Adrenal gland (tissue), 12 donors: ENCODE data around the gene AGBL4. TPM values are rescaled to one million over a fixed set of nuclear protein-coding genes. Genes with fewer than 3 reads are reported as not detected.
A peak's percentile ranks its signal among the peaks of the same experiment; 100 is the strongest.

Experiments used
- DNase-seq, 7 donors: peaks; one replicate each; pipeline ENCODE4 v3.0.0-alpha.2; 2019 to 2020
- H3K27ac ChIP-seq, 5 donors: fragments of 200-600 bp; sonication (generic) in 4 of 5; 1 replicate in 3 of 5; 2 replicates in 2 of 5; pipeline versions ENCODE4 v1.5.1 to v1.8.0; 2016 to 2020; ENCODE audit warnings: mild to moderate bottlenecking in 1 of 5
- H3K27me3 ChIP-seq: fragments of 200-600 bp; 2 replicates; pipeline ENCODE4 v1.8.0; 2021
- H3K36me3 ChIP-seq, 2 donors: fragments of 200-600 bp; replicated peaks in 1 of 2; 1 replicate in 1 of 2; 2 replicates in 1 of 2; pipeline versions ENCODE4 v1.5.1 to v1.8.0; 2018 to 2022
- H3K4me1 ChIP-seq, 2 donors: fragments of 200-600 bp; replicated peaks in 1 of 2; 1 replicate in 1 of 2; 2 replicates in 1 of 2; pipeline versions ENCODE4 v1.5.1 to v1.8.0; 2018 to 2021
- H3K4me3 ChIP-seq, 4 donors: fragments of 200-600 bp; sonication (generic) in 3 of 4; one replicate each; pipeline ENCODE4 v1.5.1; 2016 to 2018
- H3K9me3 ChIP-seq, 3 donors: fragments of 200-600 bp; sonication (generic) in 1 of 3; replicated peaks in 1 of 3; 1 replicate in 2 of 3; 2 replicates in 1 of 3; pipeline versions ENCODE4 v1.5.1 to v1.8.0; 2016 to 2021
- POLR2A ChIP-seq, 2 donors: fragments of 450-650 bp; IDR thresholded peaks; one replicate each; pipeline ENCODE4 v1.6.1; 2017; ENCODE audit warnings: antibody characterized with exemption in 2 of 2, mild to moderate bottlenecking in 2 of 2, moderate library complexity in 1 of 2
- WGBS, 4 donors: extraction: QIAGEN DNeasy Blood & Tissue Kit in 2 of 4; methylation state at CpG; one replicate each; pipeline versions ENCODE4 v1.1.5 to v1.1.7; 2013 to 2017; 5-methylcytosine and 5-hydroxymethylcytosine counted together
- intact Hi-C, 2 donors: fragments of 100-400 bp; cut with DNase I; formaldehyde crosslinking; loops; one replicate each; pipeline versions ENCODE4 v1.14.1 to v1.15.0; 2022 to 2023
- polyA plus RNA-seq, 3 donors: library from polyadenylated mRNA; stranded (reverse); fragments of 200-250 nt in 2 of 3; fragments of 350-450 nt in 1 of 3; fragmentation: Illumina TruSeq in 1 of 3; extraction: RNeasy Lipid Tissue Mini Kit (QIAGEN cat#74804) in 1 of 3; gene quantifications; one replicate each; pipeline ENCODE4 v1.2.3, GENCODE V29; 2013 to 2014
- total RNA-seq, 9 donors: library from RNA; depleted of rRNA in 4 of 9; stranded (reverse); fragments of >200 nt in 4 of 9; fragments of 120-200 nt in 1 of 9; fragmentation: NEBNext Ultra II Directional in 1 of 9; extraction: Animal tissue kit (Norgen Biotek cat#: 25700) in 1 of 9; gene quantifications; one replicate each; pipeline versions ENCODE4 v1.1.0 to v1.2.4, GENCODE V29; 2013 to 2023
- TF ChIP-seq, protein P1 (sequence below), 6 experiments: fragments of 450-650 bp in 4 of 6; fragments of 200-600 bp in 2 of 6; sonication (generic) in 1 of 6; IDR thresholded peaks; 1 replicate in 5 of 6; 2 replicates in 1 of 6; pipeline versions ENCODE4 v1.5.1 to v1.8.0; 2016 to 2021; ENCODE audit warnings: antibody characterized with exemption in 6 of 6, mild to moderate bottlenecking in 2 of 6, moderate library complexity in 1 of 6
- donor health status: healthy with polysubstance abuse.
- donor health status: Bipolar disorder and iron deficiency.
- donor health status: DM: yes; HTN: yes; CAD: no.
- donor health status: DM: no; HTN: no; CAD: no.
- donor health status: DM: no; HTN: no; CAD: no.
- donor health status: DM: yes; HTN: yes; CAD: no.

Gene AGBL4
- total and polyA plus RNA-seq, 12 donors: 0.10 to 1.9 (median 0.80) TPM; not detected in 2

DNA sequence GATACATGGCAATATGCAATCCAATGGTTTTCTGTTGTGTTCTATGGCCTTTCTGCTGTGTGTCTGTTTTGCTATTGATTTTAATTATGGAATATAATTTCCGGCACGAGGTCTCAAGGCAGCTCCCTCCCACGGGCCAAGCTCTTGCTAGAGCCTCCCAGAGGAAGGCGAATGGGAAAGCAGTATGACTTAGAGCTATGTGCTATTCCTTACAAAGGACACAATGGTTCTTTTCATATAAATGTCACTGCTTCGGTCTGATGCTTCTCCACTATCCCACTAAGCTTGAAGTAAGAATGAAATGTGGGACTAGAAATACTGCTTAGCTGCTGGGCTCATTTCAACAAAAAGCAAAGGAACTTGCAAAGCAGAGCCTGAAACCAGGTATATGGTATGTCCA is 924.9 kb downstream of the AGBL4 start:
- Histone ChIP-seq H3K4me3 (no peak overlapping the region), H3K4me1 (no peaks in the 10 kb centered on the region), H3K9me3 (no peaks in the 10 kb centered on the region), H3K27me3 (no peaks in the 10 kb centered on the region), H3K36me3 (no peaks in the 10 kb centered on the region), H3K27ac (no peak overlapping the region)
- TF ChIP-seq, protein P1, sequence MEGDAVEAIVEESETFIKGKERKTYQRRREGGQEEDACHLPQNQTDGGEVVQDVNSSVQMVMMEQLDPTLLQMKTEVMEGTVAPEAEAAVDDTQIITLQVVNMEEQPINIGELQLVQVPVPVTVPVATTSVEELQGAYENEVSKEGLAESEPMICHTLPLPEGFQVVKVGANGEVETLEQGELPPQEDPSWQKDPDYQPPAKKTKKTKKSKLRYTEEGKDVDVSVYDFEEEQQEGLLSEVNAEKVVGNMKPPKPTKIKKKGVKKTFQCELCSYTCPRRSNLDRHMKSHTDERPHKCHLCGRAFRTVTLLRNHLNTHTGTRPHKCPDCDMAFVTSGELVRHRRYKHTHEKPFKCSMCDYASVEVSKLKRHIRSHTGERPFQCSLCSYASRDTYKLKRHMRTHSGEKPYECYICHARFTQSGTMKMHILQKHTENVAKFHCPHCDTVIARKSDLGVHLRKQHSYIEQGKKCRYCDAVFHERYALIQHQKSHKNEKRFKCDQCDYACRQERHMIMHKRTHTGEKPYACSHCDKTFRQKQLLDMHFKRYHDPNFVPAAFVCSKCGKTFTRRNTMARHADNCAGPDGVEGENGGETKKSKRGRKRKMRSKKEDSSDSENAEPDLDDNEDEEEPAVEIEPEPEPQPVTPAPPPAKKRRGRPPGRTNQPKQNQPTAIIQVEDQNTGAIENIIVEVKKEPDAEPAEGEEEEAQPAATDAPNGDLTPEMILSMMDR (IDR thresholded peaks at IDR 0.05): no peak
- no peak for TF ChIP-seq POLR2A (IDR thresholded peaks at IDR 0.05)
- no peak for DNase-seq
- intact Hi-C loops: no loop called here
- WGBS, 4 donors: 77 to 85% (median 82%) methylated on average over 5 of the region's 5 CpGs

DNA sequence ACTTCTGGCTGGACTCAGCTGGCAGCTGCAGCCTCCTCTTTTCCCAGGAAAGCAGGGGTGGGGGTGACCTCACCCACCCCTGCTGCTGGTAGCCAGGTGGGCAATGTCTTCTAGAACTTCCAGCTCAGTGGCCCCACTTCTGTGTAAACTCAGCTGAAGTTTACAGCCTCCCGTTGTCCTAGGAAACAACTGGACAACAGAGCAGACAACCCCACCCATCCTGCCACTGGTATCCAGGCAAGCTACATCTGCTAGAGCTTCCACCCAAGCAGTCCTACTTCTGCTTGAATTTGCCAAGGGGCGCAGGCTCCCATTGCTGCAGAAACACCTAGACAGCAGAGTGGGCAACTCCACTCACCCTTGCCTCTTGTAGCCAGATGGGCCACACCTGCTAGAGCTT is 937.4 kb downstream of the AGBL4 start:
- H3K27ac ChIP-seq: no peak overlapping the region
- H3K36me3 ChIP-seq: no peaks in the 10 kb centered on the region
- 73 to 94% (median 84%) methylated on average over 1 to 2 of the region's 2 CpGs for WGBS, 4 donors
- H3K4me1 ChIP-seq: no peaks in the 10 kb centered on the region
- H3K27me3 ChIP-seq: no peaks in the 10 kb centered on the region
- H3K4me3 ChIP-seq: no peak overlapping the region
- TF ChIP-seq, protein P1 (IDR thresholded peaks at IDR 0.05): no peak
- TF ChIP-seq POLR2A (IDR thresholded peaks at IDR 0.05): no peak
- no peaks in the 10 kb centered on the region for H3K9me3 ChIP-seq
- intact Hi-C loops: no loop called here
- DNase-seq: no peak

DNA sequence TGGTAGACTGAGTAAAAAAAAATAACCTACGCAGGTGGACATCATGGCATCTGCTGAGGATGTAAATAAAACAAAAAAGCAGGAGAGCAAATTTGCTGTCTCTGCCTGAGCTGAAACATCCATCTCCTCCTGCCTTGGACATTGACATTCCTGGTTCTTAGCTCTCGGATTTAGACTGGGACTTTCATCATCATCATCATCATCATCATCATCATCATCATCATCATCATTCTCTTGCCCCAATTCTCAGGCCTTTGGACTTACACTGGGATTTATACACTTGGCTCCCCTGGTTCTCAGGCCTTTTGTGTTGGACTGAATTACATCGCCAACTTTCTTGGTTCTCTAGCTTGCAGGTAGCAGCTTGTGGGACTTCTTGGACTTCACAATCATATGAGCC is 938.7 kb downstream of the AGBL4 start:
- no peak for TF ChIP-seq POLR2A (IDR thresholded peaks at IDR 0.05)
- TF ChIP-seq, protein P1 (IDR thresholded peaks at IDR 0.05): no peak

DNA sequence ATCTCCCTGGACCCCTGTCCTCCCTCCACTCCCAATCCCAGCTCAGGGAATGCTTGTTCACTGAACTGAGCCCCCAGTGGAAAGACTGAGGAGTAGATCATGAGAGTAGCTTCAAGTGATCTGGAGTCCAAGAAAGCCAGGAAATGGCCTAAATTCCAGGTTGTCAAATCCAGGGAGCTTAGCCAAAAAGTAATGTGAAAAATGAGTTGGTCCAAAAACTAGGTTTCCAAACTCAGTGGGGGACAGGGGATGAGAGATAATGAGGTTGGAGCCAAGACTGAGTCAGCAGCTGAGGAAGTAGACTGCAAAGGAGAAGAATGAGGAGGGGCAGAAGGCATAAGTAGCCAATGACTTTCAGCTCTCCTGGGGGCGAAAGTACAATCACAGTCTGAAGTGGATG is 963.0 kb downstream of the AGBL4 start:
- WGBS, 4 donors: 38 to 52% (median 46%) methylated on average over 1 of the region's 1 CpG
- Histone ChIP-seq H3K4me1 (no peaks in the 10 kb centered on the region), H3K27me3 (peaks cover 5% of the 10 kb centered on the region), H3K27ac (no peak overlapping the region), H3K4me3 (no peak overlapping the region), H3K9me3 (no peaks in the 10 kb centered on the region), H3K36me3 (no peaks in the 10 kb centered on the region)
- TF ChIP-seq, protein P1 (IDR thresholded peaks at IDR 0.05): no peak
- no peak for TF ChIP-seq POLR2A (IDR thresholded peaks at IDR 0.05)
- DNase-seq: peak in 1 of 7 donors; percentile 15
- intact Hi-C loops: no loop called here

More for the DNA sequence above, 938.7 kb downstream of the AGBL4 start:
- H3K4me3 ChIP-seq: no peak overlapping the region
- no peak for DNase-seq
- no peaks in the 10 kb centered on the region for H3K4me1 ChIP-seq
- intact Hi-C loops: no loop called here
- no peaks in the 10 kb centered on the region for H3K36me3 ChIP-seq
- no peak overlapping the region for H3K27ac ChIP-seq
- H3K9me3 ChIP-seq: no peaks in the 10 kb centered on the region
- no peaks in the 10 kb centered on the region for H3K27me3 ChIP-seq
- WGBS, 4 donors: 74 to 79% (median 76%) methylated on average over 3 of the region's 3 CpGs
